H1 (cell line): ENCODE data around the gene MBNL2. TPM values are rescaled to one million over a fixed set of nuclear protein-coding genes. Genes with fewer than 3 reads are reported as not detected.

Experiments used
- CTCF ChIA-PET: fragments of 300-600 bp; sonication (Branson Sonifier 250); formaldehyde crosslinking; loops from one replicate; lab custom pipeline; 2021; ENCODE audit not compliant: partially characterized antibody; lab: Charles Lee
- POLR2A ChIA-PET: fragments of 300-600 bp; sonication (Branson Sonifier 250); formaldehyde crosslinking; loops from one replicate; lab custom pipeline; 2021; ENCODE audit warnings: inconsistent platforms; ENCODE audit not compliant: partially characterized antibody; lab: Charles Lee
- DNase-seq, 2 experiments: peaks; one replicate each; pipeline versions ENCODE4 v3.0.0 to v3.0.0-alpha.2; 2010 to 2022; ENCODE audit warnings: low spot score in 2 of 2, low read depth in 1 of 2, mixed read lengths in 1 of 2
- FAIRE-seq: peaks from 2 replicates; lab custom pipeline; 2011; peaks lifted over from hg19 to GRCh38; lab: Jason Lieb, UNC
- H2AFZ ChIP-seq: 2 replicates; pipeline ENCODE4 v1.8.1; 2012; ENCODE audit warnings: low read length, inconsistent platforms
- H2AK5ac ChIP-seq: 2 replicates; pipeline ENCODE4 v1.6.1; 2013; ENCODE audit warnings: low read depth, low read length
- H2BK120ac ChIP-seq: replicated peaks from 2 replicates; pipeline ENCODE3; 2013; ENCODE audit warnings: low read depth, low read length, inconsistent platforms
- H2BK12ac ChIP-seq: 2 replicates; pipeline ENCODE4 v1.6.1; 2013; ENCODE audit warnings: low read depth, low read length
- H2BK15ac ChIP-seq: 2 replicates; pipeline ENCODE4 v1.6.1; 2013; ENCODE audit warnings: low read length
- H2BK20ac ChIP-seq: 2 replicates; pipeline ENCODE4 v1.6.1; 2013; ENCODE audit warnings: low read length
- H2BK5ac ChIP-seq: 2 replicates; pipeline ENCODE4 v1.6.1; 2013; ENCODE audit warnings: low read depth, low read length
- H3K14ac ChIP-seq: 2 replicates; pipeline ENCODE4 v1.6.1; 2013; ENCODE audit warnings: inconsistent platforms; ENCODE audit not compliant: insufficient read length
- H3K18ac ChIP-seq: 2 replicates; pipeline ENCODE4 v1.6.1; 2013; ENCODE audit warnings: low read length; ENCODE audit errors: extremely low read depth
- H3K23ac ChIP-seq: 2 replicates; pipeline ENCODE4 v1.6.1; 2013; ENCODE audit warnings: inconsistent platforms; ENCODE audit not compliant: insufficient read length
- H3K23me2 ChIP-seq: 2 replicates; pipeline ENCODE4 v1.6.1; 2013; ENCODE audit warnings: low read depth, low read length
- H3K27ac ChIP-seq: 2 replicates; pipeline ENCODE4 v1.6.1; 2011; ENCODE audit warnings: low read depth, low read length, inconsistent platforms
- H3K27me3 ChIP-seq, 4 experiments: replicated peaks in 1 of 4; 1 replicate in 1 of 4; 2 replicates in 3 of 4; pipeline versions ENCODE4 v1.6.1 to v1.8.1; 2011 to 2013; ENCODE audit warnings: low read length in 3 of 4, mild to moderate bottlenecking in 3 of 4, inconsistent platforms in 2 of 4, mixed read lengths in 2 of 4, moderate library complexity in 1 of 4; ENCODE audit not compliant: control insufficient read depth in 3 of 4, insufficient read depth in 3 of 4; ENCODE audit errors: extremely low read depth in 1 of 4
- H3K36me3 ChIP-seq, 4 experiments: 2 replicates each; pipeline versions ENCODE4 v1.6.1 to v1.8.1; 2011 to 2013; ENCODE audit warnings: mild to moderate bottlenecking in 4 of 4, low read length in 3 of 4, moderate library complexity in 2 of 4, control low read depth in 1 of 4, inconsistent platforms in 1 of 4; ENCODE audit not compliant: insufficient read depth in 4 of 4, control insufficient read depth in 2 of 4
- H3K4ac ChIP-seq: replicated peaks from 2 replicates; pipeline ENCODE3; 2013; ENCODE audit warnings: low read length, low read depth, mixed read lengths, inconsistent platforms; ENCODE audit not compliant: insufficient read length
- H3K4me1 ChIP-seq, 4 experiments: replicated peaks in 1 of 4; 1 replicate in 1 of 4; 2 replicates in 3 of 4; pipeline versions ENCODE4 v1.6.1 to v1.8.1; 2011 to 2013; ENCODE audit warnings: low read length in 3 of 4, inconsistent platforms in 2 of 4, mixed read lengths in 1 of 4; ENCODE audit not compliant: insufficient read depth in 4 of 4, control insufficient read depth in 3 of 4
- H3K4me2 ChIP-seq, 2 experiments: 2 replicates each; pipeline versions ENCODE4 v1.6.1 to v1.8.1; 2011 to 2013; ENCODE audit warnings: low read depth in 2 of 2, low read length in 2 of 2, control low read depth in 1 of 2, inconsistent platforms in 1 of 2, mild to moderate bottlenecking in 1 of 2; ENCODE audit not compliant: insufficient read depth in 1 of 2
- H3K4me3 ChIP-seq, 4 experiments: fragments of 200-600, 300-600 bp in 1 of 4; sonication (generic), shearing (Covaris generic), sonication (Bioruptor Twin) in 1 of 4; 2 replicates each; pipeline versions ENCODE4 v1.5.1 to v1.8.1; 2011 to 2016; ENCODE audit warnings: low read length in 4 of 4, low read depth in 3 of 4, control low read depth in 2 of 4, inconsistent platforms in 2 of 4, mild to moderate bottlenecking in 2 of 4, mixed read lengths in 1 of 4, moderate library complexity in 1 of 4; ENCODE audit not compliant: insufficient read depth in 2 of 4; ENCODE audit errors: extremely low read depth in 1 of 4
- H3K56ac ChIP-seq: replicated peaks from 2 replicates; pipeline ENCODE3; 2013; ENCODE audit warnings: low read depth, mild to moderate bottlenecking, mixed read lengths, low read length, inconsistent platforms; ENCODE audit not compliant: insufficient read length
- H3K79me1 ChIP-seq: 2 replicates; pipeline ENCODE4 v1.6.1; 2013; ENCODE audit warnings: low read depth, low read length, control low read depth
- H3K79me2 ChIP-seq, 2 experiments: 2 replicates each; pipeline versions ENCODE4 v1.6.1 to v1.8.1; 2012 to 2013; ENCODE audit warnings: low read length in 2 of 2, mild to moderate bottlenecking in 2 of 2, inconsistent platforms in 1 of 2; ENCODE audit not compliant: insufficient read depth in 2 of 2, control insufficient read depth in 1 of 2
- H3K9ac ChIP-seq, 4 experiments: replicated peaks in 1 of 4; 1 replicate in 1 of 4; 2 replicates in 3 of 4; pipeline versions ENCODE4 v1.6.1 to v1.8.1; 2011 to 2013; ENCODE audit warnings: low read depth in 3 of 4, low read length in 3 of 4, control low read depth in 2 of 4, mild to moderate bottlenecking in 2 of 4, moderate library complexity in 2 of 4, inconsistent platforms in 1 of 4; ENCODE audit errors: extremely low read depth in 1 of 4
- H3K9me3 ChIP-seq, 2 experiments: 2 replicates each; pipeline versions ENCODE4 v1.6.1 to v1.8.1; 2012 to 2013; ENCODE audit warnings: mild to moderate bottlenecking in 2 of 2, moderate library complexity in 2 of 2, control low read depth in 1 of 2, inconsistent platforms in 1 of 2, low read depth in 1 of 2, low read length in 1 of 2, mixed read lengths in 1 of 2; ENCODE audit not compliant: insufficient read depth in 2 of 2
- H4K20me1 ChIP-seq, 2 experiments: replicated peaks in 1 of 2; 2 replicates each; pipeline versions ENCODE3 to v1.8.1; 2011 to 2013; ENCODE audit warnings: inconsistent platforms in 2 of 2, low read length in 2 of 2, mild to moderate bottlenecking in 1 of 2; ENCODE audit not compliant: insufficient read depth in 2 of 2, control insufficient read depth in 1 of 2
- H4K5ac ChIP-seq: 2 replicates; pipeline ENCODE4 v1.6.1; 2013; ENCODE audit warnings: low read length, low read depth, mixed read lengths, inconsistent platforms; ENCODE audit not compliant: insufficient read length
- H4K8ac ChIP-seq: 2 replicates; pipeline ENCODE4 v1.8.0; 2013; ENCODE audit warnings: mild to moderate bottlenecking, moderate library complexity, low read length, inconsistent platforms; ENCODE audit not compliant: insufficient read depth; ENCODE audit errors: extremely low read depth
- H4K91ac ChIP-seq: replicated peaks from 2 replicates; pipeline ENCODE3; 2013; ENCODE audit warnings: low read length, mixed read lengths, inconsistent platforms; ENCODE audit not compliant: insufficient read length
- ASH2L ChIP-seq: fragments of 200-600, 300-600 bp; sonication (generic); IDR thresholded peaks from one replicate; pipeline ENCODE4 v1.7.1; 2017; ENCODE audit warnings: low read length
- BCL11A ChIP-seq, 2 experiments: IDR thresholded peaks; one replicate each; pipeline ENCODE4 v1.6.1; 2011; ENCODE audit warnings: low read depth in 2 of 2, low read length in 2 of 2, mild to moderate bottlenecking in 2 of 2
- BRCA1 ChIP-seq: IDR thresholded peaks from 2 replicates; pipeline ENCODE4 v1.6.1; 2012; ENCODE audit warnings: low read depth, low read length, improper control_type of control experiment
- EP300 ChIP-seq, 2 experiments: IDR thresholded peaks; 1 replicate in 1 of 2; 2 replicates in 1 of 2; pipeline ENCODE4 v1.6.1; 2011 to 2012; ENCODE audit warnings: low read depth in 2 of 2, low read length in 2 of 2, mild to moderate bottlenecking in 2 of 2, borderline replicate concordance in 1 of 2, inconsistent platforms in 1 of 2, moderate library complexity in 1 of 2
- GABPA ChIP-seq: IDR thresholded peaks from 2 replicates; pipeline ENCODE4 v1.6.1; 2011; ENCODE audit warnings: mild to moderate bottlenecking, low read length, moderate library complexity, borderline replicate concordance; ENCODE audit not compliant: insufficient read depth
- HDAC2 ChIP-seq, 2 experiments: fragments of 300-600 bp in 1 of 2; sonication (generic) in 1 of 2; IDR thresholded peaks; 2 replicates each; pipeline ENCODE4 v1.6.1; 2011 to 2012; ENCODE audit warnings: low read depth in 2 of 2, low read length in 2 of 2, mild to moderate bottlenecking in 2 of 2, moderate library complexity in 2 of 2, borderline replicate concordance in 1 of 2, inconsistent platforms in 1 of 2
- HDAC6 ChIP-seq: IDR thresholded peaks from one replicate; pipeline ENCODE4 v1.7.1; 2012; ENCODE audit warnings: low read depth, mild to moderate bottlenecking, inconsistent platforms, low read length, moderate library complexity
- KDM4A ChIP-seq: IDR thresholded peaks from one replicate; pipeline ENCODE4 v1.7.1; 2012; ENCODE audit warnings: low read depth, mild to moderate bottlenecking, moderate library complexity, low read length, inconsistent platforms; ENCODE audit not compliant: severe bottlenecking
- NRF1 ChIP-seq: IDR thresholded peaks from 2 replicates; pipeline ENCODE4 v1.6.1; 2011; ENCODE audit warnings: mild to moderate bottlenecking, low read depth, low read length, improper control_type of control experiment
- POLR2AphosphoS5 ChIP-seq: IDR thresholded peaks from 2 replicates; pipeline ENCODE4 v1.6.1; 2011; ENCODE audit warnings: low read depth, low read length
- RFX5 ChIP-seq: IDR thresholded peaks from 2 replicates; pipeline ENCODE4 v1.6.1; 2011; ENCODE audit warnings: low read depth, low read length, improper control_type of control experiment, borderline replicate concordance
- RNF2 ChIP-seq: fragments of 200-900, 300-1000 bp; sonication (generic); IDR thresholded peaks from 2 replicates; pipeline ENCODE4 v1.7.1; 2016; ENCODE audit warnings: borderline replicate concordance, low read depth, mild to moderate bottlenecking, antibody characterized with exemption, low read length; ENCODE audit not compliant: poor library complexity, severe bottlenecking; ENCODE audit errors: missing control alignments
- WGBS, 2 experiments: shearing (Covaris generic) in 1 of 2; methylation state at CpG; one replicate each; pipeline versions ENCODE4 v1.1.6 to v1.1.7; 2013 to 2015; ENCODE audit warnings: low lambda C conversion rate in 2 of 2, mixed read lengths in 2 of 2, inconsistent platforms in 1 of 2, low coverage in 1 of 2, missing lambda C conversion rate in 1 of 2; ENCODE audit not compliant: insufficient replicate concordance in 2 of 2, insufficient coverage in 1 of 2, insufficient read length in 1 of 2; ENCODE audit errors: extremely low coverage in 1 of 2, missing lambda C conversion rate in 1 of 2; 5-methylcytosine and 5-hydroxymethylcytosine counted together
- polyA plus RNA-seq, 7 experiments: library from polyadenylated mRNA; depleted of rRNA in 3 of 7; stranded (reverse) in 5 of 7; unstranded in 2 of 7; fragments of >200 nt in 5 of 7; fragments of 200-250 nt in 2 of 7; gene quantifications; 1 replicate in 5 of 7; 2 replicates in 1 of 7; 4 replicates in 1 of 7; pipeline versions ENCODE4 v1.2.1 to v1.2.3, GENCODE V29; 2011 to 2013; ENCODE audit warnings: missing spikeins in 2 of 7, mixed read lengths in 2 of 7
- total RNA-seq: library from RNA; stranded (reverse); fragmentation: NEBNext Ultra II Directional; extraction: Animal tissue kit (Norgen Biotek cat#: 25700); gene quantifications from 2 replicates; pipeline ENCODE4 v1.2.1, GENCODE V29; 2021
- TF ChIP-seq, protein P1 (sequence below): IDR thresholded peaks from 2 replicates; pipeline ENCODE4 v1.6.1; 2011; ENCODE audit warnings: low read length, improper control_type of control experiment

Gene MBNL2
- total and polyA plus RNA-seq, 2 of the 8 experiments (the other 6 are each of a cell fraction or from before 2014, with no cell fraction given), result 1.0 to 2.6 TPM

DNA sequence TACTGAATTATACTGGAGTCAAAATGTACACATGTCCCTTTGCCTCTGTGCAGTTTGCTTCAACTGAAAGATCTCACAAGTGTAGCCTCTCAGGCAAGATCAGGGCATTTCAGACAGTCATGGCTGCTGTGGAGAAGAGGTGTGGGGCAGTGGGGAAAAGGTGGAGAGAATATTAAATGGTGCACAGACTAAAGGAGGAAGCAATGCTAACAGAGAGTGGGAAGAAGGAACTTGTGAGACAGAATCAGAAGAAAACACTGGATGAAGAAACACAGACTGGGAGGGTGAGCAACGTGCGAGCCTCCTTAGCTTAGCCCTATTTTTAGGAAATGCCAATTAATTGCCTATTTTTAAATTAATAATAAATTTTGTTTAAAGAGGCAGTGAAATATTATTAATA lies 162.2 kb downstream of the MBNL2 start:
- POLR2A ChIA-PET, result no interaction called here
- TF ChIP-seq, protein P1, sequence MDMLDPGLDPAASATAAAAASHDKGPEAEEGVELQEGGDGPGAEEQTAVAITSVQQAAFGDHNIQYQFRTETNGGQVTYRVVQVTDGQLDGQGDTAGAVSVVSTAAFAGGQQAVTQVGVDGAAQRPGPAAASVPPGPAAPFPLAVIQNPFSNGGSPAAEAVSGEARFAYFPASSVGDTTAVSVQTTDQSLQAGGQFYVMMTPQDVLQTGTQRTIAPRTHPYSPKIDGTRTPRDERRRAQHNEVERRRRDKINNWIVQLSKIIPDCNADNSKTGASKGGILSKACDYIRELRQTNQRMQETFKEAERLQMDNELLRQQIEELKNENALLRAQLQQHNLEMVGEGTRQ, result no peak
- no peak for TF ChIP-seq BRCA1
- TF ChIP-seq ASH2L, result no peak
- no peak for TF ChIP-seq POLR2AphosphoS5
- TF ChIP-seq RNF2, result no peak
- TF ChIP-seq KDM4A, result no peak
- TF ChIP-seq BCL11A (IDR thresholded peaks at IDR 0.05; ENCODE audit: low read depth in 2 of 2, low read length in 2 of 2), result no peak
- TF ChIP-seq NRF1, result no peak
- no peak for TF ChIP-seq RFX5
- TF ChIP-seq HDAC6, result no peak
- no peak for TF ChIP-seq HDAC2 (IDR thresholded peaks at IDR 0.05; ENCODE audit: borderline replicate concordance in 1 of 2, low read depth in 2 of 2, low read length in 2 of 2)
- TF ChIP-seq GABPA, result no peak
- no peak for TF ChIP-seq EP300 (IDR thresholded peaks at IDR 0.05; ENCODE audit: borderline replicate concordance in 1 of 2, low read depth in 2 of 2, low read length in 2 of 2)

More for the DNA sequence above, 162.2 kb downstream of the MBNL2 start:
- WGBS, 2 experiments, result 91% methylated on average over 2 of the region's 2 CpGs; no CpG with 5 or more reads in 1 of the 2 experiments
- H3K79me1 ChIP-seq, result no peaks in the 10 kb centered on the region
- H3K23me2 ChIP-seq, result no peaks in the 10 kb centered on the region
- no peak overlapping the region for H2BK12ac ChIP-seq
- H4K8ac ChIP-seq, result no peak overlapping the region
- no peaks in the 10 kb centered on the region for H3K4me1 ChIP-seq
- H2BK20ac ChIP-seq, result no peak overlapping the region
- H2AFZ ChIP-seq, result no peak overlapping the region
- H2BK15ac ChIP-seq, result no peak overlapping the region
- no peak overlapping the region for H2AK5ac ChIP-seq
- H4K5ac ChIP-seq, result no peak overlapping the region
- DNase-seq (no peak), FAIRE-seq (no peak)
- no peaks in the 10 kb centered on the region for H3K36me3 ChIP-seq
- H3K4ac ChIP-seq, result no peak overlapping the region
- H3K23ac ChIP-seq, result no peak overlapping the region
- CTCF ChIA-PET, result interaction anchor here (1.2 kb wide), 1 partner anchor 275 kb away, joined by 6 read pairs; no protein-coding TSS in a partner anchor
- no peak overlapping the region for H3K27ac ChIP-seq
- no peak overlapping the region for H3K18ac ChIP-seq
- no peaks in the 10 kb centered on the region for H3K27me3 ChIP-seq
- no peak overlapping the region for H3K56ac ChIP-seq
- H3K9me3 ChIP-seq, result no peaks in the 10 kb centered on the region
- H3K79me2 ChIP-seq, result no peaks in the 10 kb centered on the region
- no peak overlapping the region for H3K4me2 ChIP-seq
- no peak overlapping the region for H3K9ac ChIP-seq
- H2BK5ac ChIP-seq, result no peak overlapping the region
- no peak overlapping the region for H3K14ac ChIP-seq
- H3K4me3 ChIP-seq, result no peak overlapping the region
- H2BK120ac ChIP-seq, result no peak overlapping the region
- H4K20me1 ChIP-seq, result no peaks in the 10 kb centered on the region
- H4K91ac ChIP-seq, result no peak overlapping the region
